Progenitor cell of endocrine pancreas (in vitro differentiated cells): ENCODE data around the gene DZIP3. TPM values are rescaled to one million over a fixed set of nuclear protein-coding genes. Genes with fewer than 3 reads are reported as not detected.

Experiments
- DNase-seq: peaks from one replicate; pipeline ENCODE4 v3.0.0; 2021; ENCODE audit warnings: low spot score; ENCODE audit not compliant: unreplicated experiment
- H3K27ac Mint-ChIP-seq: 2 replicates; pipeline ENCODE4 v1.8.0; 2021; ENCODE audit warnings: mild to moderate bottlenecking, moderate library complexity, mixed read lengths
- H3K27me3 Mint-ChIP-seq: 2 replicates; pipeline ENCODE4 v1.8.0; 2021; ENCODE audit warnings: mixed read lengths
- H3K36me3 Mint-ChIP-seq: 2 replicates; pipeline ENCODE4 v1.8.0; 2022; ENCODE audit warnings: mixed read lengths; ENCODE audit not compliant: insufficient read depth
- H3K4me1 Mint-ChIP-seq: 2 replicates; pipeline ENCODE4 v1.8.0; 2021; ENCODE audit warnings: low read depth, mixed read lengths
- H3K4me3 Mint-ChIP-seq: 2 replicates; pipeline ENCODE4 v1.8.0; 2021; ENCODE audit warnings: low read depth, mild to moderate bottlenecking, moderate library complexity, mixed read lengths
- H3K9me3 Mint-ChIP-seq: 2 replicates; pipeline ENCODE4 v1.8.0; 2021; ENCODE audit warnings: low read depth, mixed read lengths
- CTCF ChIP-seq: fragments of 200-600 bp; sonication (generic); IDR thresholded peaks from one replicate; pipeline ENCODE4 v1.5.0; 2021; ENCODE audit warnings: antibody characterized with exemption, mild to moderate bottlenecking; ENCODE audit not compliant: unreplicated experiment
- total RNA-seq: library from RNA; stranded (reverse); gene quantifications from 2 replicates; pipeline ENCODE4 v1.2.1, GENCODE V29; 2021

The DZIP3 gene
- total RNA-seq, 1 donor from 2014 or later: 33.6 TPM

GRCh38 chr3:108588601-108589000 lies 921 bp upstream of the DZIP3 start:
- Mint-ChIP-seq H3K36me3 (no peaks in the 10 kb centered on the region), H3K9me3 (no peaks in the 10 kb centered on the region), H3K27ac (peak overlapping the region; percentile 100), H3K4me1 (peaks cover 19% of the 10 kb centered on the region), H3K27me3 (no peaks in the 10 kb centered on the region), H3K4me3 (peak overlapping the region; percentile 99)
- no peak for TF ChIP-seq CTCF
- no peak for DNase-seq

- no peaks in the 10 kb centered on the region for H3K36me3 Mint-ChIP-seq
- H3K27me3 Mint-ChIP-seq: no peaks in the 10 kb centered on the region
- H3K27ac Mint-ChIP-seq: peak overlapping the region; percentile 100
- peak overlapping the region; percentile 99 for H3K4me3 Mint-ChIP-seq
- peaks cover 19% of the 10 kb centered on the region for H3K4me1 Mint-ChIP-seq
- no peak for TF ChIP-seq CTCF
- DNase-seq: no peak
- no peaks in the 10 kb centered on the region for H3K9me3 Mint-ChIP-seq
Observed at GRCh38 chr3:108589998-108590323, 439 bp downstream of the DZIP3 start.

GRCh38 chr3:108590460-108590859 lies 938 bp downstream of the DZIP3 start:
- no peak for DNase-seq
- Mint-ChIP-seq H3K4me1 (peaks cover 19% of the 10 kb centered on the region), H3K27ac (peak overlapping the region; percentile 100), H3K36me3 (no peaks in the 10 kb centered on the region), H3K27me3 (no peaks in the 10 kb centered on the region), H3K4me3 (peak overlapping the region; percentile 99), H3K9me3 (no peaks in the 10 kb centered on the region)
- TF ChIP-seq CTCF: no peak

- Mint-ChIP-seq H3K9me3 (no peaks in the 10 kb centered on the region), H3K27me3 (no peaks in the 10 kb centered on the region), H3K27ac (no peak overlapping the region), H3K4me1 (peaks cover 8% of the 10 kb centered on the region), H3K36me3 (no peaks in the 10 kb centered on the region), H3K4me3 (no peak overlapping the region)
- DNase-seq: no peak
- TF ChIP-seq CTCF: no peak
Observed at GRCh38 chr3:108595321-108595720, 5.8 kb downstream of the DZIP3 start.

- no peak overlapping the region for H3K27ac Mint-ChIP-seq
Observed at GRCh38 chr3:108598375-108598774, 8.9 kb downstream of the DZIP3 start.

More at GRCh38 chr3:108598375-108598774, 8.9 kb downstream of the DZIP3 start:
- peaks cover 11% of the 10 kb centered on the region for H3K9me3 Mint-ChIP-seq
- H3K27me3 Mint-ChIP-seq: no peaks in the 10 kb centered on the region
- no peak for DNase-seq
- no peak overlapping the region for H3K4me3 Mint-ChIP-seq
- H3K36me3 Mint-ChIP-seq: peaks cover 4% of the 10 kb centered on the region
- H3K4me1 Mint-ChIP-seq: peaks cover 5% of the 10 kb centered on the region
- TF ChIP-seq CTCF: no peak
